HG03469 (cell line): ENCODE results near the gene CDC42EP4.
A peak's percentile ranks its signal among the peaks of the same experiment; 100 is the strongest.
"Not testable (repeated sequence)": the region's sequence is repeated elsewhere in the genome, so short reads cannot be mapped to it uniquely, and the experiment has no call there.

Source experiments
- ATAC-seq: cut with Tn5 transposase; IDR thresholded peaks from one replicate; pipeline ENCODE4 v1.9.1; 2021; ENCODE audit warnings: mild to moderate bottlenecking, moderate library complexity, moderate number of reproducible peaks; ENCODE audit not compliant: unreplicated experiment

Gene CDC42EP4

DNA sequence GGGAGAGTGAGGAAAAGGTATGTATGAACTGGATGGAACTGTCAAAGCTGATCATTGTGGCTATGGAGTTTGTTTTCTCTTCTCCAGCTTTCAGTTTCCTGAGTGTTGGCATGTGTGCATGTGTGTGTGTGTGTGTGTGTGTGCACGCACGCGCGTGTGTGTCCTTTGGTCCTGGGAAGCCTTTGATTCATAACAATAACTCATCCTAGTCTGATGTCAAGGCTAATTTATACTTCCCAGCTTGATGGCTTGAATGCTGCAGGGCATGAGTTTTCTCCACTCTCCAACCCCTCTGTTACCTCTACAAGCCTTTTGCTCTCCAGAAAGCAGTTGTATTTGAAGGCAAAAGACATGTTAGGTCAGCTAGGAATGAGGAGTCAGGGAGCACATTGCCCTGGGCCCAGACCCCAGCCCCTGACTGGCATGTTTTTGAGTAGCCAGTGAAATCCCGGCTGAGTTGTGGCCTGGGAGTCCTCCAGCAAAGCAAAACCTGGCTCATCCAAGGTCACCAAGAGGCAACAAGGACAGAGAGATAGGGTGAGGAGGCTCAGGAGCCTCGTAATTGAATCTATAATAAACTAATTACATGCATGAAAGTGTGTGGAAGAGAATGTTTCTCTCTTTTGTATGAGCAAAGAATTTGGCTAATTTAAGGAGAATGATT lies 8.9 kb upstream of the CDC42EP4 start:
- ATAC-seq = no peak

DNA sequence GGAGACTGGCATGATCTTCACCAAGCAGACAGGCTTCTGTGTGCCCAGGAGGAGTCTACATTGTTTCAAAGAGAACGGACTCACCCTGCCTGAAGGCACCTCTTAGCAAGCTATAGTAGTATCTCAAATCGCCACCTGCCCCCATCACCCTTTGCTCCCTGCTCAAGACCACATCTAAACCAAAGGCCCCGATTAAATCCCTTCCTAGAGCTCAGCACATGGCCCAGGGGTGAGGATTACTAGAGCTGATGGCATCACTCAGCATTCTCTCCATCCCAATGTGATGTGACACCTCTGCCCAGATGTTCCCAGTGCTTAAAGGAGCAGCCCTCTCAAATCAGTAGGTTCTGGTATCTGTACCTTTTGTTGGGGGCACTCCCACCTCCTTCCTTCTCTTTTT lies 8.0 kb upstream of the CDC42EP4 start:
- no peak for ATAC-seq

DNA sequence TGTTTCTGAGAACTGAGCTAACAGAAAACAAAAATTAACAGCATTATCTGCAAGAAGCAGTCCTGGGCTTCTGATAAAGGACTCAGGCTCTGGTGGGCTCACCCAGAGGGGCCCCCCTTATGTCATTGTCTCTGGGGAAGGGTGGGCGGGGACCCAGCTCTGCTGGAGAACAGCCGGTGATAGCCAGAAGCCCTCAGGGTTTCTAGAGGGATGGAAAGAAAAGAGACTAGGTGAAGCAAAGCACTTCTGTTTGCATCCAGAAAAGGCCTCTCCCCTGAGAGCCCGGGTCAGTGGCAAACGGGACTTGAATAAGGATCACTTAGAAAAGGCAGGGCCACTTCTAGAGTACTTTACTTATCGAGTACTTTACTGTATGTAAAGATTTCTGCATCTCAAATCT lies 7.0 kb upstream of the CDC42EP4 start:
- no peak for ATAC-seq

DNA sequence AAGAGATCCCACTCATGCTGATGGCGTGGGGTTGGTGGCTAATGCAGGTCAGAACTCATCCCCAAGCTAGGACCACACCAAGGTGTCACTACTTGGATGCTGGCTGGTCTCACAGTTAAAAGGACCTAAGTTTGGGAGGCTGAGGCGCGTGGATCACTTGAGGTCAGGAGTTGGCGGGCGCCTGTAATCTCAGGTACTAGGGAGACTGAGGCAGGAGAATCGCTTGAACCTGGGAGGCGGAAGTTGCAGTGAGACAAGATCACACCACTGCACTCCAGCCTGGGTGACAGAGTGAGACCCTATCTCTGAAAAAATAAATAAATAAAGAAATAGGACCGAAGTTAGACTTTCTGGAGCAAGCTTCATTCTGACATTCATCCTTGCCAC lies 6.6 kb upstream of the CDC42EP4 start:
- ATAC-seq = no peak

DNA sequence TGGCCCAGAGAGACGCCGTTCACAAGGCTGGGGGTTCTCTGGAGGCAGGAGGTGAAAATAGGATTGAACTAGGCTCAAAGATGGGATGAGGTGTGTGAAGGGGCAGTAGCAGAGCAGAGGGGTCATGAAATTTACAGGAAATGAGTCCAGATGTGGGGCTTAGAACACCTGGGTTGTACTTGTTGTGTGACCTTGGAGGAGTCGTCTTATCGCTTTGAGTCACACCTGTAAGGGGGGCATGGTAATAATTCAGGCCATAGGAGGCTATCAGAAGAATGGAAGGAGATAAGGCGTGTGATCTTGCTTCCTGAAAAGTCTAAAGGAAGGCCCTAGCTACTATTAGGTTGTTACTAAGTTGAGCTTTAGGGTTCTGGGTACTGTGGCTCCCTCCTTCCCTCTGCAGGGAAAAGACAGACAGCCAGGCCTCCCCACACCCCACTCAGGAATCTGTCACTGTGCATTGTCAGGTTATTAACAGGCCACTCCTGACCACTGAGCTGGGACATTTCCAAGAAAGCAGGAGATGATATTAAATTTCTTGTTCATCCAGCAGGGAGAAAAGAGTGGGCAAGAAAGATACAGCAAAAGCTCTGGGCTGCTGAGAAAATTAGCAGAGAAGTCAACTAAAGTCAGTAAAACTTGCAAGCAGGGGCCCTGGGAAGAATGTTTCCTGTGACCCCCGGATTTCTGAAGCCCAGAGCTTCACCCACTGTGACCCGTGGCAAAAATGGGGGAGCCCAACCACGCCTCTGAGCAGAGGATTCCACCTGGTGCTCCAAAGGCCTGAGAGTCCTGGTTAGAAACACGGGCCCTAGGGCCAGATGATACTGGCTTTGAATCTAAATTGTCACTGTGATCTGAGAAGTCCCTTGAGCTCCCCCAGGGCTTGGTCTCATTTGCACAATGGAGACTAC lies 6.0 kb upstream of the CDC42EP4 start:
- no peak for ATAC-seq

DNA sequence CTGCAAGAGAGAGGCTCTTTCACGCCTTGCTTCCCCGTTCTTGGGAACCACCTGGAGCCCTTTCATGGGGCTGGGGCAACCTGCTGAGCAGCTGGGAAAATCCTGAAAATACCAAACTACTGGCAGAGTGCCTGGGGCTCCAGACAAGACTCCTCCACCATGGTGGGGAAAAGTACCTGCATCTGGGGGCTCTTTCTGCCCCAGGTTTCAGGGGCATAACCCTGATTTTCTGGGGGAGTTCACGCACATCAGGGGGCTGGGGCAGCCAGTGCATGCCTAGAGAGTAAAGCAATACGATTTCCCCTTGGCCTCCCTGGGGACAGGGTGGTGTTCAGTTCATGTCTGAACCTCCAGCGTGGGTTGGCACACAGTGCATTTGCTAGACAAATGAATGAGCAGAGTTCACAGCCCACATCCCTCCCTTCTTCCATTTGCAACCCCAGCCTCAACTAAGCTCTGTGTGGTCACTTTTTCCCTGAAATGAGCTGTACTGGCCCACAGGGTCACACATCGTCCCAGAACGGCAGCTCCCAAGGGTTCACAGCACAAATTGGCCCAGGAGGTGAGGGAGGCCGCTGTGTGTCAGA lies 5.2 kb upstream of the CDC42EP4 start:
- peak; percentile 69 for ATAC-seq

DNA sequence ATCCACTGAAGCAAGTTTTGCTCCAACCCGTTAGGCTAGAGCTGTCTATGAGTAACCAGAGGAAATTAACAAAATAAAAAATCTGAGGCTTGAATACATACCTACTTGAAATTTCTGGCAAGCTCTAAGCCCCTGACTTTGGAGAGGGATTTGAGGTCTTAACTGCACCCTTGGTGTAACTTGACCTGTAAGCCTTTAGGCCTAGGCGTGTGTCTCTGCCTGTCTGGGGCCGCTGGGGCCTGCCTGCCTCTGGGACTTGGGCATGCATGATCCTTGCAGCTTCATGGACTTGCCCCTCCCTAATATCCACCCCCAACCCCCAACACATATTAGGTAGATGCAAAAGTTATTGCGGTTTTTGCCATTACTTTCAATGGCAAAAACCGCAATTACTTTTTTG lies 3.7 kb upstream of the CDC42EP4 start:
- ATAC-seq = no peak

DNA sequence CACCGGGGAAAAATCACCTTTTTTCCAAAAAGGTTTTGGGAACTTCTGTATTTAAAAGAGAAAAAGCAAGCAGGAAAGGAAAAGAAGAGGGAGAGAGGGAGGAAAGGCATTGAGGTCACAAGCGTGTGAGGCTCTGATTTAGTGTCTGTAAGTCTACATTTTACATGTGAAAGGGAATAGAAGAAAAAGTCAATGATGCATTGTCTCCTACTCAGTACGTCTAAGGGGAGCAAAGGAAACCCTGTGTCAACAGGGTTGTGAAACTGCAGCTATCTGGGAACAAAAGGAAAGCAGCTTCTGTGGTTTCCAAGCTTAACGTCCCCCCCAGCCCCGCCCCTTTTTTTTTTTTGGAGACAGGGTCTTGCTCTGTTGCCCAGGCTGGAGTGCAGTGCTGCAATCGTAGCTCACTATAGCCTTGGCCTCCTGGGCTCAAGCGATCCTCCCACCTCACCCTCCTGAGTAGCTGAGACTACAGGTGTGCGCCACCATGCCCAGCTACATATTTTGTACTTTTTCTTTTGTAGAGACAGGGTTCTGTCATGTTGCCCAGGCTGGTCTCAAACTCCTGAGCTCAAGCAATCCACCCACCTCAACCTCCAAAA lies 1.8 kb upstream of the CDC42EP4 start:
- ATAC-seq = no peak

DNA sequence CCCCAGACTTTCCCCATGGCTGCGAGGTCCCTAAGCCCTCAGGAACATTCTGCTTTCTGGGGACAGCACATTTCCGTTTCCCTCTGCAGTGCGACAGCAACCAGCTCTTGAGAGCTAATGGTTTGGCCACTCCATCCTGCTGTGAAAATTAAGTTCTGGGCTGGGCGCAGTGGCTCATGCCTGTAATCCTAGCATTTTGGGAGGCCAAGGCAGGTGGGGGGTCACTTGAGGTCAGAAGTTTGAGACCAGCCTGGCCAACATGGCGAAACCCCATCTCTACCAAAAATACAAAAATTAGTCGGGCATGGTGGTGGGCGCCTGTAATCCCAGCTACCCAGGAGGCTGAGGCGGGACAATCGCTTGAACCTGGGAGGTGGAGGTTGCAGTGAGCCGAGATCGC lies 1.1 kb upstream of the CDC42EP4 start:
- not testable (repeated sequence) for ATAC-seq

DNA sequence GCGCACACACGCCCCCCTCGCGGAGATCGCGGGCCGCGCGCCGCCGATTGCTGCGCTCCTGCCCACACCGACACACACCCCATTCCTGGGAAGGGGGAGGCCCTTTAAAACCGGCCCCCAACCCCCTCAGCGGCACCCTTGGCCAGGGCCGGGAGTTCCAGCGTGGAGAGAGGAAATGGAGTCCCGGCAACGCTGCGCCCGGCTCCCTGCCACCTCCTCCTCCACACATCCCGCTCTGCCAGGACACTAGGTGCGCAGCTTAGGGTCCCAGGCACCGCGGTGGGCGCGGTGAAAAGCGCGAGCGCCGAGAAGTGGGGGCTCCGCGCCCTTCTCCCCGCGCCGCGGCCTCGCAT lies 397 bp downstream of the CDC42EP4 start:
- ATAC-seq = no peak

DNA sequence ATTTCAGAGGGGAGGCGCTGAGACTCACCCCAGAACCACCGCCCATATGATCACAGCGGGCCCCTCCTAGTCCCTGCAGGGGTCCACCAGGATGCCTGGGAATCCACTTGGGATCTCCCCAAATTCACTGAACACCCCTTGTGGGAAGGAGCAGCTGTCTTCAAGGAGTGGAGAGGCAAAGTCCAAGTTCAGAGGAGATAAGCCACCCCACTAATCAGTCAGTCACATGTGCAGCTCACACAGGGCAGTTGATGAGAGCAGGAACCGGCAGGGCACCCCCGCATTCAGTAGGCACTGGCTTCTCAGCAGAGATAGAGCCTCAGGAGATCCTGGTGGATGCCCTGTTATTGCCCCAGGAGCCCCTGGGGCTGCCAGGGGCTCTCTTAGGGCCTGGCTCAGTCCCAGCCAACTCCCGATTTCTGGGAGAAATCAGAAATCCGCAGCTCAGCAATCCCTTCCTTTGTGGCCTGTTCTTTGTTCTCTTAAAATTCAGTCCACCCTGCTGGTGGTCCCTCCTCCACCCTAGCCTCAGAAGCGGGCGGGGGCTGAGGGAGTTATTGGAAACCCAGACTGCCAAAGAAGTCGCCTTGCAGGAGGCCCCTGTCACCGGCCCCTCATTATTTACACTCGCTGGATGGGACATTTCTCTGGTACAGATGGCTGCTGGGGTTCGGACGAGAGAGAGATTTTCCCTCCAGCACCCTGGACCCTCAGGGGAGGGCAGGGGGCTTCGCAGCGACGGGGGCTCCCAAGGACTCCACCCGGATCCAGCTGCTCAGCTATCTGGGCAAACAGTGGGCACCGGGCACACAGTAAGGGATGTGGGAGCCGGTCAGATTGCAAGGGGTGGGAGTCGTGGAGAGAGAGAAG lies 1.8 kb downstream of the CDC42EP4 start:
- ATAC-seq = no peak

DNA sequence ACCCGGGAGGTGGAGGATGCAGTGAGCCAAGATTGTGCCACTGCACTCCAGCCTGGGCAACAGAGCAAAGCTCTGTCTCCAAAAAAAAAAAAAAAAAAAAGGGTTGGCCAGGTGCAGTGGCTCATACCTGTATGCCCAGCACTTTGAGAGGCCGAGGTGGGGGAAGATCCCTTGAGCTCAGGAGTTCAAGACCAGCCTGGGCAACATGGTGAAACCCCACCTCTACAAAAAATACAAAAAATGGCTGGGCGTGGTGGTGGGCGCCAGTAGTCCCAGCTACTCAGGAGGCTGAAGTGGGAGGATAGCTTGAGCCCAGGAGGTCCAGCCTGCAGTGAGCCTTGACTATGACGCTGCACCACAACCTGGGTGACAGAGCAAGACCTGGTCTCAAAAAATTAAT lies 2.8 kb downstream of the CDC42EP4 start:
- not testable (repeated sequence) for ATAC-seq

DNA sequence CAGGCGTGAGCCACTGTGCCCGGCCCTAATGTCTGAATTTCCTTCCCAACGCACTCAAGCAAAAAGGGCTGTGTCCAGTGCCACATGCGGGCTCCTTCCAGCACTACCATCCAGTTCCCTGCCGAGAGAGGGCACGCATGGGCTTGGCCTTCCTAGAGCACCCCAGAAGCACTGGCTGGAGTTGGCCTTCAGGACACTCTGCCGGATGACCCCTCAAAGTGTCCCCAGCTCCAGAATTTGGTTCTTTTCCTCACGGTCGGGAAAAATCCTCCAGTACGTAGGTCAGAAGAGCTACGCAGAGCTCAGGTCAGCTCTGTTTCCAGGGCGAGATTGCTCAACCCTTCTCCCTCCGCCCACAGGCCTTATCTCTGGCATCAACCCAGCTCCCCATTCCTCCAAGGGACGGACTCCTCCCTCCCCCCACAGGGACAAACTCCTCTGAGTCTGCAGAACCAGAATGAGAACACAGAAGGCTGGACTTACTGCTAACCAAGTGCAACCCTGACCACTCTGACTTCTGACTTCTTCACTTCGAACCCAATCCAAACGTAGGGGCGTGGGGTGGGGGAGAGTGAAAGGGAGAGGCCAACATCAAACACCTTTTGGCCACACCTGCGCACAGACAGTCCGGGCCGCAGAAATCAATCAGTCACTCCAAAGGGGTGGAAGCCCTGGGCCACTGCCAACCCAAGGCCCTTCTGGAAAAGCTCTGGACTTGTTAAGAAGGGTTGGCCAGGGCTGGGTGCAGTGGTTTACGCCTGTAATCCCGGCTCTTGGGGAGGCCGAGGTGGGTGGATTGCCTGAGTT lies 3.6 kb downstream of the CDC42EP4 start:
- no peak for ATAC-seq

DNA sequence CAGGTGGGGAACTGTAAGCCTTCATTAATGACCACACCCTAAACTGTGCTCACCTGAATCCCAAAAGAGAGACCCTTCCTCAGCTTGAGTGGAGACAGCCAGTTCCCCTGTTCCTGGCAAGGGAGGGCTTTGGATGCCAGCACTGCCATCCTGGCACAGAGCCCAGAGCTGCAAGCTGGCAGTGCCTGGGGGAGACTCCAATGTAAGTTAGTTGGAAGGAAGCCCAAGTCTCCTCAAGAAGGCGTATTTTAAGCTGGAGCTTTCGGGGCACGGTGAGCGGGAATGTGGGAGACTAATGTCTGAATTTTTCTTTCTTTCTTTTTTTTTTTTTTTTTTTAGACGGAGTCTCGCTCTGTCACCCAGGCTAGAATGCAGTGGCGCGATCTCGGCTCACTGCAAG lies 4.7 kb downstream of the CDC42EP4 start:
- no peak for ATAC-seq

DNA sequence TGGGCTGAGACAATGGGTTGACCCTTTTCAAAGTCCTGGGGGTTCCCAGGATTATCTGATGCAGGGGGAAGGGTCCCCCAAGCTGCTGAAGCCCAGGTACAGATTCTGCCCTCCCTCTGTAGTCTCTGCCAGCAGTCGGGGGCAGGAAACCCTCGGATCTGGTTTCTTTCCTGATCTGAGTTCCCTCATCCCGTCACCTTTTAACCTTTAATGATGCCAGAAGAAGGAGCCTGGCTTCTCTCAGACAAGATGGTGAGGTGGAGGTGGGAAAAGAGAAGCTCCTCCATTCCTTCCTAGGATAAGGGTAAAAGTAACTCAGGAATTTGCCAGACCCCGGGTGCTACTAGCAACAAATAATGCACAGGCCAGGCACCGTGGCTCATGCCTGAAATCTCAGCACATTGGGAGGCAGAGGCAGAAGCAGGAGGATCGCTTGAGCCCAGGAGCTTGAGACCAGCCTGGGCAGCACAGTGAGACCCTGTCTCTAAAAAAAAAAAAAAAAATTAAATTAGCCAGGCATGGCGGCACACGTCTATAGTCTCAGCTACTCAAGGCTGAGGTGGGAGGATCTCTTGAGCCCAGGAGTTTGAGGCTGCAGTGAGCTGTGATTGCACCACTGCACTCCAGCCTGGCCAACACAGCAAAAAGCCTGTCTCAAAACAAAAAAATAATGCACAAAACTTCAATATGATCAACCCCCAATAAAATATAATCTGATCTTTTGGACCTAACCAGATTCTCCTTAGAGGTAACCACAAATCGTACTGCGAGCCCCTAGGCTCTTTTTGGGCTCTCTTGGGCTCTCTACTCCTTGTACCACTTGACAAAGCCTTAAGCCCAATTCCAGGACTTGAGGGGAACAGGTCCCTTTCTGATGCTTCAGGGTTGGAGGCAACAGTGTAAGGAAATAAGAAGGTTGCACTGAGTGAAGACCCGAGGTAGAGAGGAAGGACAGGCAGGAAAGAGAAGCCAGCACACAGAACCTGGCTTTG lies 5.7 kb downstream of the CDC42EP4 start:
- ATAC-seq = no peak

DNA sequence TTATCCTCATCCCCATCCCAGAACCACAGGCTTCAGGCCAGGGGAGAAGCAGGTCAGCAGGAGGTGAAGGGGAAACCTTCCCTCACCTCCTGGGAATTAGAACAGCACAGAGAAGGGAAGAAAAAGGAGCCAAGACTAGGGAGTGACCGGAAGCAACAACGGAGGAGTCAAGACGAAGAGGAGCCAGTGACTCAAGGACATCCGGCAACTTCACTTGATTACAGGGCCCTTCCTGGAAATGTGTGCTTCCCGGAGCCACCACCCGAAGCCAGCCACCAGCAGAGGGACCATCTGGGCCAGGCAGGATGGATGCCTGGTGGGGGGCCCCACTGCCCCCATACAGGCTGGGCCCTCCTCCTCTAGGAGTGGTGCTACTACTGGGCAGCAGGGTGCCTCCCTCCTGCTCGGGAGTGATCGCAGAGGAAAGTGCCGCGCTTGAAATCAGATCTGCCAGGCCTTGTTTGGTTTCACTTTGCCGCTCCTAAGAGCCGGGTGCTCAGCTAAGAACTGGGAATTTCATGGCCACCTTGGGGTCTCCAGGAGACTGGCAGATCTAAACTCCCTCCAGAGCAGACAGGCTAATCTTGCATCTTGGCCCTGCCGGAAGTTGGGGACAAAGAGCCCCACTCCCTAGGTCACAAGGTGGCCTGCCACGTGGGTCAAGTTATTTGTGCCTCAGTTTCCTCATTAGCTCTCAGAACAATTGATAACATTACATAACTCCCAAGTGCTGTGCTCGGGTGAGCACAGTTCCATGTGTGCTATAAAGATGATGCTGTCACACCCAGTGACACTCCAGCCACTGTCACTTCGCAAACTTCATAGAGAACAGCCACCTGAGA lies 6.6 kb downstream of the CDC42EP4 start:
- no peak for ATAC-seq

DNA sequence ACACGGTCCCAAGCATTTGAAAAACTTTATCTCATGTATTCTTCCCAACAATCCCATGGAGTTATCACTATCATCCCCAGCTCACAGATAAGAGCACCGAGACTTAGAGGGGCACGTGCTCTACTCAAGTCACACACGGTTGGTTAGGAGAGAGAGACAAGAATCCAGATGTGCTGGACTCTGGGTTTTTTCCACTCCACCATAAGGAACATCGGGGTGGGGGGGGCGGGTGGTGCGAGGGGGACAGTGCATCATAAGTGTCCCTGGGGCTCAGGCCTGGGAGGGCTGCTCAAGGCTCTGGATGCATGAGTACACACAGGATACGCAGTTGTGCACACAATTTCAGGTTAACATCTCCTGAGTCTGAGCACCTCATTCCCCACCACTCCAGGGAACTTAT lies 7.4 kb downstream of the CDC42EP4 start:
- ATAC-seq = no peak

DNA sequence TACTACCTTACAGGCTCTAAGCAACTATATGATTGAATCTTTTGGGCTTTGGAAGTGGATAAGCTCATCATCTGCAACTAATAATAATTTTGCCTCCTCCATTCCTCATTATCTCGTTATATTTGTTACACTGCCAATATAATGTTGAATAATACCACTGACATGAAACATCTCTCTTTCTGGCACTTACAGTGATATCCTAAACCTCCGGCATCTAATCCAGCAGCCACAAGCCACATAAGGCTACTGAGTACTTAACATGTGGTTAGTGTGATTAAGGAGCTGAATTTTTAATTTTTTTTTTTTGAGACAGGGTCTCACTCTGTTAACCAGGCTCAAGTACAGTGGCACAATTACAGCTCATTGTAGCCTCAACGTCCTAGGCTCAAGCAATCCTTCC lies 9.6 kb downstream of the CDC42EP4 start:
- no peak for ATAC-seq
